AG04450 (cell line): ENCODE results near the gene SLFNL1. TPM values are rescaled to one million over a fixed set of nuclear protein-coding genes. Genes with fewer than 3 reads are reported as not detected.

Source experiments
- CTCF ChIA-PET: fragments of 300-600, 350-600 bp; formaldehyde crosslinking; extraction: SDS; loops from one replicate; lab custom pipeline; 2022; ENCODE audit warnings: antibody characterized with exemption, inconsistent platforms; lab: Charles Lee
- POLR2A ChIA-PET: fragments of 350-600 bp; formaldehyde crosslinking; extraction: SDS; loops from one replicate; lab custom pipeline; 2021; ENCODE audit warnings: antibody characterized with exemption, inconsistent platforms; lab: Yijun Ruan, JAX
- DNase-seq: peaks from one replicate; pipeline ENCODE4 v3.0.0-alpha.2; 2011; ENCODE audit warnings: low read depth, low spot score
- H3K27ac ChIP-seq: one replicate; pipeline ENCODE4 v1.5.1; 2012; ENCODE audit warnings: low read depth, low read length, control low read depth
- H3K27me3 ChIP-seq: one replicate; pipeline ENCODE4 v1.6.0; 2012; ENCODE audit warnings: low read length; ENCODE audit not compliant: control insufficient read depth, insufficient read depth
- H3K4me3 ChIP-seq: 2 replicates; pipeline ENCODE4 v1.5.1; 2011; ENCODE audit warnings: mild to moderate bottlenecking, low read depth, low read length, control low read depth
- H3K9me3 ChIP-seq: 2 replicates; pipeline ENCODE4 v1.5.1; 2012; ENCODE audit warnings: low read length; ENCODE audit not compliant: control insufficient read depth, insufficient read depth
- CTCF ChIP-seq: IDR thresholded peaks from 2 replicates; pipeline ENCODE4 v1.5.1; 2011; ENCODE audit warnings: low read depth, low read length, control low read depth, inconsistent platforms
- polyA plus RNA-seq: library from polyadenylated mRNA; depleted of rRNA; stranded (reverse); fragments of >200 nt; gene quantifications from 2 replicates; pipeline ENCODE4 v1.2.3, GENCODE V29; 2011

Gene SLFNL1
- polyA plus RNA-seq, 1 experiment, result 0.06 TPM

GRCh38 chr1:40987439-40988276, 33.9 kb downstream of the SLFNL1 start:
- Histone ChIP-seq H3K27me3 (no peaks in the 10 kb centered on the region), H3K9me3 (no peaks in the 10 kb centered on the region), H3K4me3 (no peak overlapping the region), H3K27ac (no peak overlapping the region)
- TF ChIP-seq CTCF, result no peak
- POLR2A ChIA-PET, result no interaction called here
- CTCF ChIA-PET, result interaction anchor here (1.3 kb wide), 1 partner anchor 16 kb away, joined by 3 read pairs; no protein-coding TSS in a partner anchor
- DNase-seq, result no peak

GRCh38 chr1:40986956-40987355, 34.6 kb downstream of the SLFNL1 start:
- ChIA-PET POLR2A (no interaction called here), CTCF (interaction anchor here (1.3 kb wide), 1 partner anchor 17 kb away, joined by 3 read pairs; no protein-coding TSS in a partner anchor)
- DNase-seq, result no peak
- no peaks in the 10 kb centered on the region for H3K9me3 ChIP-seq
- TF ChIP-seq CTCF, result no peak
- no peaks in the 10 kb centered on the region for H3K27me3 ChIP-seq
- H3K27ac ChIP-seq, result no peak overlapping the region
- H3K4me3 ChIP-seq, result no peak overlapping the region

GRCh38 chr1:40986328-40986783, 35.2 kb downstream of the SLFNL1 start:
- ChIA-PET POLR2A (no interaction called here), CTCF (interaction anchor here (1.2 to 1.3 kb wide), 2 partner anchors 17 to 18 kb away, joined by 3 read pairs; no protein-coding TSS in a partner anchor)
- no peak overlapping the region for H3K4me3 ChIP-seq
- no peaks in the 10 kb centered on the region for H3K9me3 ChIP-seq
- no peaks in the 10 kb centered on the region for H3K27me3 ChIP-seq
- no peak for DNase-seq
- H3K27ac ChIP-seq, result no peak overlapping the region
- no peak for TF ChIP-seq CTCF

GRCh38 chr1:40985875-40986274, 35.6 kb downstream of the SLFNL1 start:
- Histone ChIP-seq H3K9me3 (no peaks in the 10 kb centered on the region), H3K4me3 (no peak overlapping the region), H3K27ac (no peak overlapping the region), H3K27me3 (no peaks in the 10 kb centered on the region)
- no peak for DNase-seq
- TF ChIP-seq CTCF, result no peak
- ChIA-PET CTCF (interaction anchor here (1.2 to 2.2 kb wide), 3 partner anchors 18 to 137 kb away, joined by 3 to 6 read pairs (median 3); no protein-coding TSS in a partner anchor), POLR2A (no interaction called here)

GRCh38 chr1:40985161-40985560, 36.4 kb downstream of the SLFNL1 start:
- Histone ChIP-seq H3K27me3 (no peaks in the 10 kb centered on the region), H3K9me3 (no peaks in the 10 kb centered on the region), H3K4me3 (no peak overlapping the region), H3K27ac (no peak overlapping the region)
- ChIA-PET CTCF (interaction anchor here (1.0 to 2.2 kb wide), 4 partner anchors 18 to 211 kb away, joined by 3 to 7 read pairs (median 6); no protein-coding TSS in a partner anchor), POLR2A (no interaction called here)
- no peak for TF ChIP-seq CTCF
- DNase-seq, result no peak
